Measurements from ENCODE around the gene CSNK1D. TPM values are rescaled to one million over a fixed set of nuclear protein-coding genes. Genes with fewer than 3 reads are reported as not detected.

The CSNK1D gene
- total RNA-seq, 1 donor from 2014 or later = 21.4 TPM

DNA sequence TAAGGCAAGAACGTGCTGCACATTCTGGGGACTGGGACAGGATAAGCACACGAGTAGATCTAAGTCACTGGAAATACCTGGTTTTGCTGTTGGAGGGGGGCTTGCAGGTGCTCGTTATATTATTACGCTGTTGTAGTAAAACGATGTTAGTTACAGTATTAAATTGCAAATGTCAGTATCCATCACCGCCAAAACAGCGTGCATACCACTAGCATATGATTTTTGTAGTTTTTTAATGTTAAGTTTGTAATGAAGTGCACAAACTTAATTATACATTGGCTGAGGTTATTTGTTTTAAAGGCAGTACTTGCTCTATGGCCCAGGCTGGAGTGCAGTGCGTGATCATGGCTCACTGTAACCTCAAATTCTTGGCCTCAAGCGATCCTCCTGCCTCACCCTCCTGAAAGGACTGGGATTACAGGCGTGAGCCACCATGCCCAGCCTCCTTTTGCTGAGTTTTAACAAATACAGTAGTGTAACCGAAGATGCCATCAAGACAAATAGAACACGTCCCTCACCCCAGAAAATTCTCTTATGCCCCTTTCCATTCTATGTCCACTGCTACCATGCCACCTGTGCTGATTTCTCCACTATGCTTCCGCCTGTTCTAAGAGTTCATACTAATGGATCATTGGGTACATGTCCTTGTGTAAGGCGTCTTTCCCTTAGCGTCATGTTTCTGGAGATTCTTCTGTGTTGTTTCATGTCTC, 20.7 kb upstream of the CSNK1D start:
- Histone ChIP-seq H3K4me3 (ENCODE audit: low read length in 3 of 3) (peak overlapping the region; percentile 6 to 57 (median 52)), H3K36me3 (ENCODE audit: control insufficient read depth in 3 of 3, insufficient read depth in 3 of 3, low read length in 3 of 3) (no peaks in the 10 kb centered on the region), H3K9ac (ENCODE audit: low read depth in 1 of 3, low read length in 3 of 3) (peak overlapping the region; percentile 68 to 82 (median 69)), H3K27me3 (ENCODE audit: control insufficient read depth in 3 of 3, insufficient read depth in 3 of 3, low read length in 3 of 3) (no peaks in the 10 kb centered on the region), H3K9me3 (ENCODE audit: control insufficient read depth in 3 of 3, low read length in 3 of 3) (no peaks in the 10 kb centered on the region), H3K4me1 (ENCODE audit: control insufficient read depth in 3 of 3, insufficient read depth in 3 of 3, low read length in 3 of 3) (peaks cover 45 to 60% (median 50%) of the 10 kb centered on the region in 3 donors), H3K27ac (ENCODE audit: low read depth, low read length) (peak overlapping the region; percentile 63)

DNA sequence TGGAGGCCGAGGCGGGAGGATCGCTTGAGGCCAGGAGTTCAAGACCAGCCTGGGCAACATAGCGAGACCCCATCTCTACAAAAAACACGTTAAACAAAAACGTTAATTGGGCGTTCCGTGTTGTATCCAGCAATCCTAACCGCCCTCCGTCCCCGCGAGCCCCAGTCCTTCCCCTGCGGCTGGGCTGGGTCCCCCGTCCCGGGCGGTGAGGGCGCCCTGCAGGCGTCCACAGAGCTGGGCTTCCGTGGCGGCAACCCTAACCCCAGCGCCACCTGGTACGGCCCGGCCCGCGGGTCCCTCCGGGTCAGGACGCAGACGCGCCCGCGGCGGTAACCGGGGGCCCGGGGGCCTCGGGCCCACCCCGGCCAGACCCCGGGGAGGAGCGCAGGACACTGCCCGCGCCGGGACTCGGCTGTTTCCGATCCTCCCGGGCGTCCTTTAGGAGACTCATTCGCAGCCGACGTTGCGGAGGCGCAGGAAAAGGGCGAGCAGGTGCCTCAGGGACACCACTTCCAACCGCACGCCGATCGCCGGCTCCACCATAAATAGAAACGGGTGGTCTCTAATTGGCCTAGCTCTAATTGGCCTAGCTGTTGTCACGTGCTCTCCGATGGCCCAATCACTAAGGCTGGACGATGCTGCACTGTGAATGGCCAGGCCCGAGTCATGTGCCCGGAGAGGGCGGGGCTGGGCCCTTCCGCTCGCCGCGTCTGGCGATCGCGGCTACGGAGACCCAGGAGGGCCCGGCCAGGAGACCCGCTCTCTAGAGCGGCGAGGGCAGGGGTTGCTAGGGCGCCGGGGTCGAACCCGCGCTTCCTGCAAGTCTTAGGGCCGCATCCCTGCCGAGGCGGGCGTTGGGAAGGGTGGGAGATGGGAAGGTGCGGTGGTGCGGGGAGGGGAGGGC, 19.0 kb upstream of the CSNK1D start:
- peak overlapping the region; percentile 87 to 97 (median 97) for H3K9ac ChIP-seq (ENCODE audit: low read depth in 1 of 3, low read length in 3 of 3)
- H3K4me3 ChIP-seq (ENCODE audit: low read length in 3 of 3) = peak overlapping the region; percentile 73 to 83 (median 73)
- peaks cover 42 to 57% (median 50%) of the 10 kb centered on the region in 3 donors for H3K4me1 ChIP-seq (ENCODE audit: control insufficient read depth in 3 of 3, insufficient read depth in 3 of 3, low read length in 3 of 3)
- no peaks in the 10 kb centered on the region for H3K36me3 ChIP-seq (ENCODE audit: control insufficient read depth in 3 of 3, insufficient read depth in 3 of 3, low read length in 3 of 3)
- H3K9me3 ChIP-seq (ENCODE audit: control insufficient read depth in 3 of 3, low read length in 3 of 3) = no peaks in the 10 kb centered on the region
- peak overlapping the region; percentile 96 for H3K27ac ChIP-seq (ENCODE audit: low read depth, low read length)
- no peaks in the 10 kb centered on the region for H3K27me3 ChIP-seq (ENCODE audit: control insufficient read depth in 3 of 3, insufficient read depth in 3 of 3, low read length in 3 of 3)

DNA sequence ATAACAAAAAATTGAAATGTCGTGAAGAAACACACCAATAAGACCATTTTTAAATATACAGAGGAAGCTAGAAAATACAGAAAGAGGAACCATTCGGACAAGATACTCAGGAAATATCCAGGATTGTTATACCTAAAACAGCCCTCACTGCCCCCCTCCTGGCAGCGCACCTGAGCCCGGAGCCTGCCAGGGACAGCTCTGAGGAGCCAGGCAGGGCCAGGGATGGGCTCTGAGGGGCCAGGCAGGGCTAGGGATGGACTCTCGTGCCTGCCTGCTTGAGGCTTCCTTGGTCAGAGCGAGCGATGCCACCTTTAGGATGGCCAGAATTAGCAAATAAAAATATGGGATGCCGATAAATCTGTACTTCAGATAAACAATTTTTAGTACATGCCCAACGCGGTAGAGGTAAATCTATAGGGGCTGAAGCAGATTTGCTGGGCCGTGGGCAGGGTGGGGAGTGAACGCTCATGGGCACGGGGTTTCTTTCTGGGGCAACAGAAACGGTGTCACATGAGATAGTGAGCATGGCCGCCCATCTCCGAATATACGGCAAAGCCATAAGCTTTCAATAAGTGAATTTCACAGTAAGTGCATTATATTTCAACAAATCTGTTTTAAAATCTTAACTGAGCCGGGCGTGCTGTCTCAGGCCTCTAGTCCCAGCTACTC, 18.2 kb upstream of the CSNK1D start:
- H3K36me3 ChIP-seq (ENCODE audit: control insufficient read depth in 3 of 3, insufficient read depth in 3 of 3, low read length in 3 of 3) = no peaks in the 10 kb centered on the region
- H3K9me3 ChIP-seq (ENCODE audit: control insufficient read depth in 3 of 3, low read length in 3 of 3) = no peaks in the 10 kb centered on the region
- H3K4me1 ChIP-seq (ENCODE audit: control insufficient read depth in 3 of 3, insufficient read depth in 3 of 3, low read length in 3 of 3) = peaks cover 34 to 50% (median 47%) of the 10 kb centered on the region in 3 donors
- H3K27me3 ChIP-seq (ENCODE audit: control insufficient read depth in 3 of 3, insufficient read depth in 3 of 3, low read length in 3 of 3) = no peaks in the 10 kb centered on the region
- H3K27ac ChIP-seq (ENCODE audit: low read depth, low read length) = peak overlapping the region; percentile 96
- H3K9ac ChIP-seq (ENCODE audit: low read depth in 1 of 3, low read length in 3 of 3) = peak overlapping the region; percentile 87 to 97 (median 97)
- H3K4me3 ChIP-seq (ENCODE audit: low read length in 3 of 3) = peak overlapping the region; percentile 73 to 83 (median 73)

- peak overlapping the region; percentile 32 for H3K27ac ChIP-seq (ENCODE audit: low read depth, low read length)
- H3K36me3 ChIP-seq (ENCODE audit: control insufficient read depth in 3 of 3, insufficient read depth in 3 of 3, low read length in 3 of 3) = no peaks in the 10 kb centered on the region
- H3K9ac ChIP-seq (ENCODE audit: low read depth in 1 of 3, low read length in 3 of 3) = peak overlapping the region in 1 of 3 donors; percentile 60
- peak overlapping the region in 1 of 3 donors; percentile 15 for H3K4me3 ChIP-seq (ENCODE audit: low read length in 3 of 3)
- H3K4me1 ChIP-seq (ENCODE audit: control insufficient read depth in 3 of 3, insufficient read depth in 3 of 3, low read length in 3 of 3) = peaks cover 22 to 36% (median 26%) of the 10 kb centered on the region in 3 donors
- H3K27me3 ChIP-seq (ENCODE audit: control insufficient read depth in 3 of 3, insufficient read depth in 3 of 3, low read length in 3 of 3) = no peaks in the 10 kb centered on the region
- H3K9me3 ChIP-seq (ENCODE audit: control insufficient read depth in 3 of 3, low read length in 3 of 3) = no peaks in the 10 kb centered on the region
These were observed 14.6 kb upstream of the CSNK1D start for GRCh38 chr17:82287868-82288801.

GRCh38 chr17:82287013-82287867, 13.7 kb upstream of the CSNK1D start:
- peaks cover 20 to 39% (median 30%) of the 10 kb centered on the region in 3 donors for H3K4me1 ChIP-seq (ENCODE audit: control insufficient read depth in 3 of 3, insufficient read depth in 3 of 3, low read length in 3 of 3)
- peak overlapping the region; percentile 32 for H3K27ac ChIP-seq (ENCODE audit: low read depth, low read length)
- H3K9ac ChIP-seq (ENCODE audit: low read depth in 1 of 3, low read length in 3 of 3) = peak overlapping the region in 1 of 3 donors; percentile 60
- H3K36me3 ChIP-seq (ENCODE audit: control insufficient read depth in 3 of 3, insufficient read depth in 3 of 3, low read length in 3 of 3) = no peaks in the 10 kb centered on the region
- no peaks in the 10 kb centered on the region for H3K27me3 ChIP-seq (ENCODE audit: control insufficient read depth in 3 of 3, insufficient read depth in 3 of 3, low read length in 3 of 3)
- no peaks in the 10 kb centered on the region for H3K9me3 ChIP-seq (ENCODE audit: control insufficient read depth in 3 of 3, low read length in 3 of 3)
- H3K4me3 ChIP-seq (ENCODE audit: low read length in 3 of 3) = no peak overlapping the region

DNA sequence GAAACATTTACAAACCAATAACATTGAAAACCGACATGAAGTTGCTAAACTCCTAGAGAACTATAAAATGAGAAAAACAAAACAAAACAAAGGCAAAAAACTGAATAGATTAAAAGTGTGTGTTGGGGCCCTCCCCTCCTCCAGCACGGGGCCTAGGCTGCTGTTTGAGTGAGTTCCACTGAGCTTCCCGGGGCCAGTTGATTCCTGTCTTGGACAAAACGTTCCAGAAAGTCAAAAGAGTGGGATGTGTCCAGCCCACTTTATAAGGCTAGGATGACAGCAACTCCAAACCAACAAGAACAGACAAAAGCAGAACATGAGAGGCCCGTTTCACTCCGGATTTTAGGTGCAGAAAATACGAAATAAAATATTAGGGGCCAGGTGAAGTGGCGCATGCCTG, 11.6 kb upstream of the CSNK1D start:
- Histone ChIP-seq H3K9ac (ENCODE audit: low read depth in 1 of 3, low read length in 3 of 3) (peak overlapping the region in 1 of 3 donors; percentile 8), H3K4me3 (ENCODE audit: low read length in 3 of 3) (no peak overlapping the region), H3K4me1 (ENCODE audit: control insufficient read depth in 3 of 3, insufficient read depth in 3 of 3, low read length in 3 of 3) (peaks cover 15 to 31% (median 30%) of the 10 kb centered on the region in 3 donors), H3K27ac (ENCODE audit: low read depth, low read length) (no peak overlapping the region), H3K9me3 (ENCODE audit: control insufficient read depth in 3 of 3, low read length in 3 of 3) (no peaks in the 10 kb centered on the region), H3K36me3 (ENCODE audit: control insufficient read depth in 3 of 3, insufficient read depth in 3 of 3, low read length in 3 of 3) (no peaks in the 10 kb centered on the region), H3K27me3 (ENCODE audit: control insufficient read depth in 3 of 3, insufficient read depth in 3 of 3, low read length in 3 of 3) (peaks cover 0 to 8% (median 6%) of the 10 kb centered on the region in 3 donors)

DNA sequence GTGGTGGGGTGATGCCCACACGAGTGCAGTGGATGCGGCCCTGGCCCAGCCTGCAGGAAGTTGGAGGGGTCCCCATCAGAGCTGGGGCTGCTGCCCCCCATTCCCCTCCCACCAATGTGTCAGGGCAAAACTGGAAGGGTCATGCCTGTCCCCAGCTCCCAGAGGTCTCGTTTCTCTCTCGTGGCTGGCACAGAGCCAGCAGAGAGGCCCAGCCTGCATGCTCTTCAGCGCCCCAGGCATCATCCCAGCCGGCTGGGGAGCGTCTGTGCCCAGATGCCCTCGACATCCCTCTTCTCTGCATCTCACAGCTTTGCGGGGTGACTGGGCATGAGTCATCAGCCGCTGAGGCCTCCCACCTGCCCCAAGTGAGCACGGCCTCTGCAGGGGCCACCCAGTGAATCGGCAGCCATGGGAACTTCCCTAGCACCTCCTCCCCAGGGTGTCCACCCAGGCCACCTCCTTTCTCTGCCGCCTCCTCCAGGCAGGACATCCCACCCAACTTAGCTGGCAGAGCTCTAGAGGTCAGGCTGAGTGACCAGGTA, 9.8 kb upstream of the CSNK1D start:
- no peaks in the 10 kb centered on the region for H3K9me3 ChIP-seq (ENCODE audit: control insufficient read depth in 3 of 3, low read length in 3 of 3)
- no peak overlapping the region for H3K27ac ChIP-seq (ENCODE audit: low read depth, low read length)
- peaks cover 0 to 8% (median 6%) of the 10 kb centered on the region in 3 donors for H3K27me3 ChIP-seq (ENCODE audit: control insufficient read depth in 3 of 3, insufficient read depth in 3 of 3, low read length in 3 of 3)
- H3K9ac ChIP-seq (ENCODE audit: low read depth in 1 of 3, low read length in 3 of 3) = peak overlapping the region in 1 of 3 donors; percentile 8
- peaks cover 8 to 23% (median 19%) of the 10 kb centered on the region in 3 donors for H3K4me1 ChIP-seq (ENCODE audit: control insufficient read depth in 3 of 3, insufficient read depth in 3 of 3, low read length in 3 of 3)
- H3K36me3 ChIP-seq (ENCODE audit: control insufficient read depth in 3 of 3, insufficient read depth in 3 of 3, low read length in 3 of 3) = no peaks in the 10 kb centered on the region
- no peak overlapping the region for H3K4me3 ChIP-seq (ENCODE audit: low read length in 3 of 3)

All from skeletal muscle tissue (tissue), 4 donors.